Measurements from ENCODE around the gene METTL26. TPM values are rescaled to one million over a fixed set of nuclear protein-coding genes. Genes with fewer than 3 reads are reported as not detected.
A peak's percentile ranks its signal among the peaks of the same experiment; 100 is the strongest.

Gene METTL26
- total and polyA plus RNA-seq, 10 of the 15 experiments (the other 5 are each of a cell fraction or from before 2014, with no cell fraction given), result 5.4 to 163 (median 79.3) TPM

DNA sequence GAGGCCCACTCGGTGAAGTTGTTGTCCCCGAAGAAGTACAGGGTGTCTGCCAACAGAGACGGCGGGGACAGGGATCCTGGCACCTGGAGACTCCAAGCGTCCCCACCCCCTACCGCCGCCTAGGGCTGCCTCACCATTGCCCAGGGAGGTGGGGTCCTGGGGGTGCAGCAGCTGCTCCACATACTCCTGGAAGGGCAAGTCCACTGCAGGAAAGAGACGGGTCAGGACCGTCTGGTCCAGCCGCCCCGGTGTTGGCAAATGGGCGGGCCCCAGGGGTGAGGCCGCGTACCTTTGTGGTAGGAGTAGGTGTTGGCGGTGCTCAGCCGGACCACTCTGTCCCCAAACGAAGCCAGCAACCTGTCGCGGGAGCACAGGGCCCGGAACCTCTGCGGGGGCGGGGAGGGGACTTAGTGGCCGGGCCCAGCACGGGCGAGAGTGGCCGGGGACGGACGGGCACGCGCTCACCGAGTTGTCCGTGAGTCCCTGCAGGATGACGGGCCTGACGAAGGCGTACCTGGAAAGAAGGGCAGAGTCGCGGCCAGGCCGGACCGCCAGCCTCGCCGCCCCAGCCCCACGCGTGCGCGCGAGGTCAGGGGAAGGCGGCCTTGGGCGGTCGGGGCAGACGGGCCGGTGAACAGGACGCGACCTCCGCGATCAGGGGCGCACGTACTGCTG lies 47.4 kb upstream of the METTL26 start (continued):
- no peak for TF ChIP-seq ZBTB40 (IDR thresholded peaks at IDR 0.05; ENCODE audit: borderline replicate concordance)
- TF ChIP-seq BACH1 (IDR thresholded peaks at IDR 0.05; ENCODE audit: borderline replicate concordance), result peak; percentile 87; the same call in 1 of the 2 replicates
- no peak for TF ChIP-seq TCF7 (IDR thresholded peaks at IDR 0.05; ENCODE audit: borderline replicate concordance)
- TF ChIP-seq, protein P1, sequence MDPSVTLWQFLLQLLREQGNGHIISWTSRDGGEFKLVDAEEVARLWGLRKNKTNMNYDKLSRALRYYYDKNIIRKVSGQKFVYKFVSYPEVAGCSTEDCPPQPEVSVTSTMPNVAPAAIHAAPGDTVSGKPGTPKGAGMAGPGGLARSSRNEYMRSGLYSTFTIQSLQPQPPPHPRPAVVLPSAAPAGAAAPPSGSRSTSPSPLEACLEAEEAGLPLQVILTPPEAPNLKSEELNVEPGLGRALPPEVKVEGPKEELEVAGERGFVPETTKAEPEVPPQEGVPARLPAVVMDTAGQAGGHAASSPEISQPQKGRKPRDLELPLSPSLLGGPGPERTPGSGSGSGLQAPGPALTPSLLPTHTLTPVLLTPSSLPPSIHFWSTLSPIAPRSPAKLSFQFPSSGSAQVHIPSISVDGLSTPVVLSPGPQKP (IDR thresholded peaks at IDR 0.05; ENCODE audit: low read depth, low read length), result no peak
- no peak for TF ChIP-seq IRF5 (IDR thresholded peaks at IDR 0.05; ENCODE audit: borderline replicate concordance)
- TF ChIP-seq ZNF274 (IDR thresholded peaks at IDR 0.05; ENCODE audit: insufficient read depth, insufficient read length), result no peak
- no peak for TF ChIP-seq HDGF (IDR thresholded peaks at IDR 0.05)
- TF ChIP-seq RCOR1 (conservative IDR thresholded peaks at IDR 0.05; ENCODE audit: low read depth, low read length), result no peak
- no peak for TF ChIP-seq ATF3 (IDR thresholded peaks at IDR 0.05; ENCODE audit: borderline replicate concordance, extremely low read depth, low read depth, low read length)

All from GM12878 (cell line).